Measurements from ENCODE around the gene GPALPP1.
"Not testable (repeated sequence)": the region's sequence is repeated elsewhere in the genome, so short reads cannot be mapped to it uniquely, and the experiment has no call there.

GPALPP1 gene

GRCh38 chr13:45007225-45007624 is 17.9 kb downstream of the GPALPP1 start:
- no peak for DNase-seq

GRCh38 chr13:45007823-45008222 is 18.5 kb downstream of the GPALPP1 start:
- no peak for DNase-seq

GRCh38 chr13:45011198-45011597 is 21.9 kb downstream of the GPALPP1 start:
- DNase-seq = no peak

GRCh38 chr13:45015300-45015699 is 26.0 kb downstream of the GPALPP1 start:
- no peak for DNase-seq

GRCh38 chr13:45016792-45017425 is 27.6 kb downstream of the GPALPP1 start:
- DNase-seq = no peak

- DNase-seq = not testable (repeated sequence)
Observed at GRCh38 chr13:45019981-45020380, 30.6 kb downstream of the GPALPP1 start.

- DNase-seq = no peak
Observed at GRCh38 chr13:45021250-45021649, 31.9 kb downstream of the GPALPP1 start.

GRCh38 chr13:45024847-45025246 is 35.5 kb downstream of the GPALPP1 start:
- no peak for DNase-seq

GRCh38 chr13:45034342-45034741 is 45.0 kb downstream of the GPALPP1 start:
- DNase-seq = no peak

- DNase-seq = no peak
Observed at GRCh38 chr13:45036206-45036605, 46.9 kb downstream of the GPALPP1 start.

- no peak for DNase-seq
Observed at GRCh38 chr13:45040173-45040572, 50.8 kb downstream of the GPALPP1 start.

GRCh38 chr13:45040622-45041021 is 51.3 kb downstream of the GPALPP1 start:
- DNase-seq = no peak

- DNase-seq = no peak
Observed at GRCh38 chr13:45042539-45042938, 53.2 kb downstream of the GPALPP1 start.

- DNase-seq = no peak
Observed at GRCh38 chr13:45046445-45046844, 57.1 kb downstream of the GPALPP1 start.

- peak; percentile 82 to 86 for DNase-seq
Observed at GRCh38 chr13:45047394-45048310, 58.3 kb downstream of the GPALPP1 start.

- no peak for DNase-seq
Observed at GRCh38 chr13:45048890-45049407, 59.6 kb downstream of the GPALPP1 start.

- DNase-seq = no peak
Observed at GRCh38 chr13:45049478-45049877, 60.1 kb downstream of the GPALPP1 start.

- DNase-seq = peak; percentile 40 to 41
Observed at GRCh38 chr13:45051315-45051714, 62.0 kb downstream of the GPALPP1 start.

GRCh38 chr13:45055198-45055901 is 66.0 kb downstream of the GPALPP1 start:
- no peak for DNase-seq

- no peak for DNase-seq
Observed at GRCh38 chr13:45055902-45056648, 66.7 kb downstream of the GPALPP1 start.

GRCh38 chr13:45060062-45060461 is 70.7 kb downstream of the GPALPP1 start:
- no peak for DNase-seq

- DNase-seq = no peak
Observed at GRCh38 chr13:45063261-45063860, 74.0 kb downstream of the GPALPP1 start.
